Smooth muscle cell (in vitro differentiated cells): ENCODE measurements around the gene FNDC5. TPM values are rescaled to one million over a fixed set of nuclear protein-coding genes. Genes with fewer than 3 reads are reported as not detected.

Experiments used
- DNase-seq: peaks from one replicate; lab custom pipeline; 2025; ENCODE audit not compliant: unreplicated experiment; lab: John Stamatoyannopoulos, UW
- H2AFZ ChIP-seq: fragments of 200-600 bp; sonication (generic); 2 replicates; pipeline ENCODE4 v1.6.0; 2016; ENCODE audit warnings: antibody characterized with exemption, low read depth, mild to moderate bottlenecking
- H3F3A ChIP-seq: fragments of 200-600 bp; sonication (generic); 2 replicates; pipeline ENCODE4 v1.6.0; 2017; ENCODE audit warnings: antibody characterized with exemption, low read depth
- H3K27ac ChIP-seq: fragments of 200-600 bp; sonication (generic); 2 replicates; pipeline ENCODE4 v1.5.1; 2016; ENCODE audit warnings: low read depth, mild to moderate bottlenecking
- H3K27me3 ChIP-seq: fragments of 200-600 bp; sonication (generic); 2 replicates; pipeline ENCODE4 v1.6.1; 2016; ENCODE audit warnings: low read depth, mild to moderate bottlenecking
- H3K36me3 ChIP-seq: fragments of 200-600 bp; sonication (generic); 2 replicates; pipeline ENCODE4 v1.5.1; 2016; ENCODE audit warnings: low read depth
- H3K4me1 ChIP-seq: fragments of 200-600 bp; sonication (generic); 2 replicates; pipeline ENCODE4 v1.5.1; 2016; ENCODE audit warnings: low read depth
- H3K4me2 ChIP-seq: fragments of 200-600 bp; sonication (generic); 2 replicates; pipeline ENCODE4 v1.6.0; 2016; ENCODE audit warnings: mild to moderate bottlenecking
- H3K4me3 ChIP-seq: fragments of 200-600 bp; sonication (generic); 2 replicates; pipeline ENCODE4 v1.5.1; 2016; ENCODE audit warnings: mild to moderate bottlenecking
- H3K79me2 ChIP-seq: fragments of 200-600 bp; sonication (generic); 2 replicates; pipeline ENCODE4 v1.6.0; 2016; ENCODE audit warnings: low read depth, mild to moderate bottlenecking
- H3K9ac ChIP-seq: fragments of 200-600 bp; sonication (generic); 2 replicates; pipeline ENCODE4 v1.6.0; 2016; ENCODE audit warnings: low read depth
- H3K9me3 ChIP-seq: fragments of 200-600 bp; sonication (generic); replicated peaks from 2 replicates; pipeline ENCODE4 v1.5.1; 2016; ENCODE audit warnings: low read depth
- H4K20me1 ChIP-seq: fragments of 200-600 bp; sonication (generic); 2 replicates; pipeline ENCODE4 v1.6.0; 2016; ENCODE audit warnings: low read depth
- CTCF ChIP-seq: fragments of 200-600 bp; sonication (generic); IDR thresholded peaks from 2 replicates; pipeline ENCODE4 v1.5.1; 2017; ENCODE audit warnings: borderline replicate concordance, mild to moderate bottlenecking, antibody characterized with exemption; ENCODE audit not compliant: insufficient read depth, poor library complexity, severe bottlenecking
- WGBS: methylation state at CpG from one replicate; pipeline ENCODE4 v1.1.7; 2016; ENCODE audit warnings: low lambda C conversion rate; 5-methylcytosine and 5-hydroxymethylcytosine counted together
- polyA plus RNA-seq: library from polyadenylated mRNA; unstranded; fragments of >200 nt; fragmentation: Nextera tagmentation; extraction: Ambion mirVana; gene quantifications from 2 replicates; pipeline ENCODE4 v1.2.1, GENCODE V29; 2016
- total RNA-seq: library from RNA; depleted of rRNA; stranded (reverse); fragments of >200 nt; gene quantifications from 2 replicates; pipeline ENCODE4 v1.2.3, GENCODE V29; 2014

FNDC5 gene
- total and polyA plus RNA-seq, 2 experiments from 2014 or later, result not detected

GRCh38 chr1:32878183-32878582 is 7.5 kb upstream of the FNDC5 start:
- Histone ChIP-seq H3K79me2 (no peaks in the 10 kb centered on the region), H2AFZ (no peak overlapping the region), H3K27me3 (no peaks in the 10 kb centered on the region), H3K36me3 (no peaks in the 10 kb centered on the region), H3K4me1 (no peaks in the 10 kb centered on the region), H3K9me3 (no peaks in the 10 kb centered on the region), H3K27ac (no peak overlapping the region), H3K9ac (no peak overlapping the region), H3F3A (no peaks in the 10 kb centered on the region), H3K4me3 (no peak overlapping the region), H3K4me2 (no peak overlapping the region), H4K20me1 (no peaks in the 10 kb centered on the region)
- TF ChIP-seq CTCF, result no peak
- DNase-seq, result no peak
- WGBS, result 79% methylated on average over 6 of the region's 6 CpGs

- no peak overlapping the region for H3K4me2 ChIP-seq
- H3K79me2 ChIP-seq, result no peaks in the 10 kb centered on the region
- H3K9ac ChIP-seq, result no peak overlapping the region
- H3K4me1 ChIP-seq, result no peaks in the 10 kb centered on the region
- H3K4me3 ChIP-seq, result no peak overlapping the region
- no peaks in the 10 kb centered on the region for H3K36me3 ChIP-seq
- no peaks in the 10 kb centered on the region for H4K20me1 ChIP-seq
- H3K27me3 ChIP-seq, result no peaks in the 10 kb centered on the region
- no peaks in the 10 kb centered on the region for H3F3A ChIP-seq
- DNase-seq, result no peak
- WGBS, result 91% methylated on average over 13 of the region's 13 CpGs
- H3K9me3 ChIP-seq, result no peaks in the 10 kb centered on the region
- TF ChIP-seq CTCF, result no peak
- no peak overlapping the region for H2AFZ ChIP-seq
- no peak overlapping the region for H3K27ac ChIP-seq
These were observed 6.7 kb upstream of the FNDC5 start for GRCh38 chr1:32877211-32878110.

- 53% methylated on average over 16 of the region's 16 CpGs for WGBS
These were observed 5.9 kb upstream of the FNDC5 start for GRCh38 chr1:32876341-32877210.

More at GRCh38 chr1:32876341-32877210, 5.9 kb upstream of the FNDC5 start:
- Histone ChIP-seq H3K27me3 (peaks cover 7% of the 10 kb centered on the region), H3K27ac (no peak overlapping the region), H3F3A (no peaks in the 10 kb centered on the region), H3K36me3 (no peaks in the 10 kb centered on the region), H4K20me1 (no peaks in the 10 kb centered on the region), H3K9me3 (no peaks in the 10 kb centered on the region), H2AFZ (no peak overlapping the region), H3K4me3 (no peak overlapping the region), H3K4me1 (peaks cover 8% of the 10 kb centered on the region), H3K4me2 (no peak overlapping the region), H3K9ac (no peak overlapping the region), H3K79me2 (no peaks in the 10 kb centered on the region)
- peak; percentile 70 for TF ChIP-seq CTCF
- no peak for DNase-seq
